GM12878 (cell line): Measurements from ENCODE around the gene MMGT1. TPM values are rescaled to one million over a fixed set of nuclear protein-coding genes. Genes with fewer than 3 reads are reported as not detected.

Experiments
- CBFB ChIP-seq: IDR thresholded peaks from 2 replicates; pipeline ENCODE4 v1.6.1; 2016; ENCODE audit warnings: antibody characterized with exemption, low read depth
- CBX5 ChIP-seq: sonication (generic); IDR thresholded peaks from 2 replicates; pipeline ENCODE4 v1.6.1; 2016; ENCODE audit warnings: low read depth, moderate library complexity, mild to moderate bottlenecking, inconsistent platforms
- CUX1 ChIP-seq: IDR thresholded peaks from 2 replicates; pipeline ENCODE4 v1.6.1; 2012; ENCODE audit warnings: improper control_type of control experiment, low read depth, low read length; ENCODE audit not compliant: insufficient replicate concordance
- E2F8 ChIP-seq: fragments of 450-650 bp; IDR thresholded peaks from 2 replicates; pipeline ENCODE4 v1.6.1; 2018; ENCODE audit warnings: mild to moderate bottlenecking, low read depth, moderate library complexity; ENCODE audit not compliant: partially characterized antibody
- EED ChIP-seq: sonication (generic); IDR thresholded peaks from 2 replicates; pipeline ENCODE4 v1.6.1; 2016; ENCODE audit warnings: antibody characterized with exemption, low read depth
- IRF4 ChIP-seq: IDR thresholded peaks from 2 replicates; pipeline ENCODE4 v1.6.1; 2011; ENCODE audit warnings: low read depth, low read length
- LARP7 ChIP-seq: fragments of 450-650 bp; IDR thresholded peaks from 2 replicates; pipeline ENCODE4 v1.6.1; 2017; ENCODE audit warnings: mild to moderate bottlenecking
- MLLT1 ChIP-seq: fragments of 450-650 bp; IDR thresholded peaks from 2 replicates; pipeline ENCODE4 v1.6.1; 2016; ENCODE audit warnings: mild to moderate bottlenecking
- MTA2 ChIP-seq: fragments of 450-650 bp; IDR thresholded peaks from 2 replicates; pipeline ENCODE4 v1.6.1; 2016; ENCODE audit warnings: low read depth, mild to moderate bottlenecking, moderate library complexity
- REST ChIP-seq: IDR thresholded peaks from 2 replicates; pipeline ENCODE4 v1.6.1; 2012; ENCODE audit warnings: mild to moderate bottlenecking, low read depth, low read length
- TARDBP ChIP-seq: IDR thresholded peaks from 2 replicates; pipeline ENCODE4 v1.6.1; 2016; ENCODE audit warnings: borderline replicate concordance
- TCF3 ChIP-seq: IDR thresholded peaks from 2 replicates; pipeline ENCODE4 v1.6.1; 2012; ENCODE audit warnings: low read depth, mild to moderate bottlenecking, low read length, borderline replicate concordance; ENCODE audit not compliant: insufficient read depth
- YBX1 ChIP-seq: fragments of 450-650 bp; IDR thresholded peaks from 2 replicates; pipeline ENCODE4 v1.6.1; 2016; ENCODE audit warnings: antibody characterized with exemption
- ZNF217 ChIP-seq: fragments of 450-650 bp; IDR thresholded peaks from 2 replicates; pipeline ENCODE4 v1.6.1; 2017; ENCODE audit warnings: antibody characterized with exemption, mild to moderate bottlenecking
- polyA plus RNA-seq, 11 experiments: library from polyadenylated mRNA; depleted of rRNA in 4 of 11; unstranded in 6 of 11; stranded (reverse) in 5 of 11; fragments of >200 nt; fragmentation: Nextera tagmentation in 4 of 11; fragmentation: Illumina TruSeq in 1 of 11; extraction: Ambion mirVana in 4 of 11; extraction: Trizol in 1 of 11; gene quantifications; 1 replicate in 1 of 11; 2 replicates in 10 of 11; pipeline versions ENCODE4 v1.2.1 to v1.2.3, GENCODE V29; 2011 to 2016; ENCODE audit warnings: inconsistent platforms in 2 of 11, missing spikeins in 2 of 11, low read depth in 1 of 11
- total RNA-seq, 4 experiments: library from RNA; depleted of rRNA in 3 of 4; stranded (reverse); fragments of >200 nt in 3 of 4; fragmentation: Illumina TruSeq in 1 of 4; extraction: Trizol in 1 of 4; gene quantifications; 2 replicates each; pipeline versions ENCODE4 v1.2.1 to v1.2.3, GENCODE V29; 2013 to 2021

MMGT1 gene
- total and polyA plus RNA-seq, 10 of the 15 experiments (the other 5 are each of a cell fraction or from before 2014, with no cell fraction given) = 8.8 to 19.2 (median 13.7) TPM

GRCh38 chrX:135973548-135974278 is at the start of gene MMGT1 (continued):
- peak; percentile 45 for TF ChIP-seq E2F8
- TF ChIP-seq CBX5 = no peak
- no peak for TF ChIP-seq YBX1
- TF ChIP-seq MLLT1 = peak; percentile 73; the same call in 1 of the 2 replicates
- TF ChIP-seq LARP7 = 0 out of 2 replicates have a peak, but pooled peaks have one; percentile 28
- no peak for TF ChIP-seq TCF3
- no peak for TF ChIP-seq REST
- TF ChIP-seq CBFB = no peak
- TF ChIP-seq ZNF217 = no peak
- TF ChIP-seq CUX1 = no peak
- peak; percentile 32; the same call in 1 of the 2 replicates for TF ChIP-seq MTA2
- peak; percentile 67 for TF ChIP-seq EED
- no peak for TF ChIP-seq IRF4
- no peak for TF ChIP-seq TARDBP
